Spleen (tissue), 11 donors: ENCODE data around the gene LCOR. TPM values are rescaled to one million over a fixed set of nuclear protein-coding genes. Genes with fewer than 3 reads are reported as not detected.

Source experiments
- DNase-seq: peaks from one replicate; pipeline ENCODE4 v3.0.0-alpha.2; 2020
- H3K27ac ChIP-seq, 8 donors: fragments of 200-600 bp; sonication (generic) in 7 of 8; 1 replicate in 4 of 8; 2 replicates in 4 of 8; pipeline versions ENCODE4 v1.5.0 to v1.8.0; 2016 to 2021; ENCODE audit warnings: inconsistent platforms in 4 of 8, mild to moderate bottlenecking in 4 of 8, moderate library complexity in 1 of 8
- H3K27me3 ChIP-seq, 7 donors: fragments of 200-600 bp; sonication (generic) in 6 of 7; replicated peaks in 1 of 7; 1 replicate in 4 of 7; 2 replicates in 3 of 7; pipeline versions ENCODE4 v1.5.0 to v1.8.0; 2016 to 2021; ENCODE audit warnings: inconsistent platforms in 3 of 7, mild to moderate bottlenecking in 1 of 7
- H3K36me3 ChIP-seq, 6 donors: fragments of 200-600 bp; sonication (generic) in 5 of 6; 1 replicate in 4 of 6; 2 replicates in 2 of 6; pipeline versions ENCODE4 v1.5.0 to v1.8.0; 2016 to 2021; ENCODE audit warnings: inconsistent platforms in 2 of 6
- H3K4me1 ChIP-seq, 6 donors: fragments of 200-600 bp; sonication (generic) in 5 of 6; 1 replicate in 3 of 6; 2 replicates in 3 of 6; pipeline versions ENCODE4 v1.5.0 to v1.8.0; 2016 to 2021; ENCODE audit warnings: inconsistent platforms in 3 of 6
- H3K4me3 ChIP-seq, 8 donors: fragments of 200-600 bp; sonication (generic) in 7 of 8; 1 replicate in 4 of 8; 2 replicates in 4 of 8; pipeline versions ENCODE4 v1.5.0 to v1.8.0; 2016 to 2021; ENCODE audit warnings: inconsistent platforms in 4 of 8, mild to moderate bottlenecking in 4 of 8, moderate library complexity in 2 of 8
- H3K9me3 ChIP-seq, 8 donors: fragments of 200-600 bp; sonication (generic) in 7 of 8; 1 replicate in 4 of 8; 2 replicates in 4 of 8; pipeline versions ENCODE4 v1.5.0 to v1.8.0; 2016 to 2021; ENCODE audit warnings: inconsistent platforms in 4 of 8
- POLR2A ChIP-seq, 3 donors: fragments of 450-650 bp; IDR thresholded peaks; one replicate each; pipeline ENCODE4 v1.5.1; 2017; ENCODE audit warnings: antibody characterized with exemption in 3 of 3, mild to moderate bottlenecking in 1 of 3
- POLR2AphosphoS5 ChIP-seq, 3 donors: sonication (generic); formaldehyde crosslinking; IDR thresholded peaks; one replicate each; pipeline ENCODE4 v1.5.1; 2017; ENCODE audit warnings: antibody characterized with exemption in 3 of 3
- WGBS, 5 donors: extraction: QIAGEN DNeasy Blood & Tissue Kit in 3 of 5; methylation state at CpG; one replicate each; pipeline versions ENCODE4 v1.1.5 to v1.1.7; 2013 to 2018; 5-methylcytosine and 5-hydroxymethylcytosine counted together
- intact Hi-C: fragments of 100-400 bp; cut with DNase I; formaldehyde crosslinking; loops from one replicate; pipeline ENCODE4 v1.15.0; 2023; ENCODE audit warnings: low total_unique reads
- polyA plus RNA-seq, 3 donors: library from polyadenylated mRNA; stranded (reverse); fragments of 200-250 nt; gene quantifications; one replicate each; pipeline ENCODE4 v1.2.1, GENCODE V29; 2013
- total RNA-seq, 7 donors: library from RNA; depleted of rRNA in 3 of 7; stranded (reverse); fragments of >200 nt in 3 of 7; fragmentation: NEBNext Ultra II Directional in 4 of 7; extraction: Animal tissue kit (Norgen Biotek cat#: 25700) in 4 of 7; gene quantifications; one replicate each; pipeline versions ENCODE4 v1.1.0 to v1.2.1, GENCODE V29; 2016 to 2021
- TF ChIP-seq, protein P1 (sequence below), 11 experiments: fragments of 200-600 bp in 7 of 11; fragments of 450-650 bp in 4 of 11; sonication (generic) in 4 of 11; IDR thresholded peaks in 8 of 11; conservative IDR thresholded peaks in 3 of 11; 1 replicate in 7 of 11; 2 replicates in 4 of 11; pipeline versions ENCODE4 v1.4.0 to v1.8.0; 2016 to 2021; ENCODE audit warnings: antibody characterized with exemption in 11 of 11, inconsistent platforms in 4 of 11, mild to moderate bottlenecking in 1 of 11
- donor health status: healthy with polysubstance abuse.
- donor health status: DM: no; HTN: no; CAD: no; lungs with moderate emphysema.
- donor health status: DM: no; HTN: no; CAD: no.
- donor health status: Bipolar disorder and iron deficiency.
- donor health status: healthy.
- donor health status: DM: no; HTN: no; CAD: no.
- donor health status: DM: yes; HTN: yes; CAD: no.

Gene LCOR
- total and polyA plus RNA-seq, 10 donors: 2.2 to 105 (median 47.0) TPM

DNA sequence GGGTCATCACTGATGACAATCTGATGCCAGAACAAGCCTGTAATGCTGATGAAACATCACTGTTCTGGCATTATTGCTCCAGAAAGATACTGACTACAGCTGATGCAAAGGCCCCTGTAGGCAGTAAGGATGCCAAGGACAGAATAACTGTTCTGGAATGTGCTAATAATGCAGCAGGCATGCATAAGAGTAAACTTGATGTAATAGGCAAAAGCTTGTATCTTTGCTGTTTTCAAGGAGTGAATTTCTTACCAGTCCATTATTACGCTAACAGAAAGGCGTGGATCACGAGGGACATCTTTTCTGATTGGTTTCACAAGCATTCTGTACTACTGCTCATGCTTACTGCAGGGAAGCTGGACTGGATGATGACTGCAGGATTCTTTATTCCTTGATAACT is 18.7 kb downstream of the LCOR start:
- Histone ChIP-seq H3K4me3 (no peak overlapping the region), H3K27me3 (no peaks in the 10 kb centered on the region), H3K9me3 (no peaks in the 10 kb centered on the region), H3K4me1 (peaks cover 0 to 83% (median 26%) of the 10 kb centered on the region in 6 donors), H3K36me3 (peaks cover 0 to 40% (median 0%) of the 10 kb centered on the region in 6 donors), H3K27ac (no peak overlapping the region)
- 89 to 96% (median 91%) methylated on average over 3 of the region's 3 CpGs for WGBS, 5 donors
- intact Hi-C loops: no loop called here
- TF ChIP-seq POLR2AphosphoS5 (IDR thresholded peaks at IDR 0.05): no peak
- TF ChIP-seq, protein P1, sequence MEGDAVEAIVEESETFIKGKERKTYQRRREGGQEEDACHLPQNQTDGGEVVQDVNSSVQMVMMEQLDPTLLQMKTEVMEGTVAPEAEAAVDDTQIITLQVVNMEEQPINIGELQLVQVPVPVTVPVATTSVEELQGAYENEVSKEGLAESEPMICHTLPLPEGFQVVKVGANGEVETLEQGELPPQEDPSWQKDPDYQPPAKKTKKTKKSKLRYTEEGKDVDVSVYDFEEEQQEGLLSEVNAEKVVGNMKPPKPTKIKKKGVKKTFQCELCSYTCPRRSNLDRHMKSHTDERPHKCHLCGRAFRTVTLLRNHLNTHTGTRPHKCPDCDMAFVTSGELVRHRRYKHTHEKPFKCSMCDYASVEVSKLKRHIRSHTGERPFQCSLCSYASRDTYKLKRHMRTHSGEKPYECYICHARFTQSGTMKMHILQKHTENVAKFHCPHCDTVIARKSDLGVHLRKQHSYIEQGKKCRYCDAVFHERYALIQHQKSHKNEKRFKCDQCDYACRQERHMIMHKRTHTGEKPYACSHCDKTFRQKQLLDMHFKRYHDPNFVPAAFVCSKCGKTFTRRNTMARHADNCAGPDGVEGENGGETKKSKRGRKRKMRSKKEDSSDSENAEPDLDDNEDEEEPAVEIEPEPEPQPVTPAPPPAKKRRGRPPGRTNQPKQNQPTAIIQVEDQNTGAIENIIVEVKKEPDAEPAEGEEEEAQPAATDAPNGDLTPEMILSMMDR (IDR thresholded peaks at IDR 0.05 in 8 of 11, conservative IDR thresholded peaks at IDR 0.05 in 3 of 11): no peak
- TF ChIP-seq POLR2A (IDR thresholded peaks at IDR 0.05): no peak
- DNase-seq: no peak

DNA sequence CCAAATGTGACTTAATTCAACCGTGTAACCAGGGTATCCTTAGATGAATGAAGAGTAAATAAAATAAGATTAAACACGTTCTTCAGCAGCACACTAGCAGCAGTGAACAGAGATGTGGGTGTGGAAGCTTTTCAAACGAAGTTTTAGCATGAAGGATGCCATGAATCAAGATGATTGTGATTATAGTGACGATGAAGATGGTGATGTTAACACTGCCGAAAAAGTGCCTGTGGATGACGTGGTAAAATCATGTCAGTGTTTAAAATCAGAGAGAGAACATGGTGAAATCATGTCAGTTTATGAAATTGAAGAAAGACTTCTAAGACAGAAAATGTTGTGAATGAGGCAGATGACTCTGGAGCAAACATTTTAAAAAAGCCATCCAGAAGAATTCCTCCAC is 19.2 kb downstream of the LCOR start:
- Histone ChIP-seq H3K4me1 (peaks cover 1 to 83% (median 26%) of the 10 kb centered on the region in 6 donors), H3K4me3 (no peak overlapping the region), H3K36me3 (peaks cover 0 to 40% (median 0%) of the 10 kb centered on the region in 6 donors), H3K9me3 (no peaks in the 10 kb centered on the region), H3K27me3 (no peaks in the 10 kb centered on the region), H3K27ac (no peak overlapping the region)
- intact Hi-C loops: no loop called here
- WGBS, 5 donors: 74 to 84% (median 81%) methylated on average over 6 of the region's 6 CpGs
- DNase-seq: no peak
- TF ChIP-seq POLR2AphosphoS5 (IDR thresholded peaks at IDR 0.05): no peak
- TF ChIP-seq, protein P1 (IDR thresholded peaks at IDR 0.05 in 8 of 11, conservative IDR thresholded peaks at IDR 0.05 in 3 of 11): no peak
- TF ChIP-seq POLR2A (IDR thresholded peaks at IDR 0.05): no peak

DNA sequence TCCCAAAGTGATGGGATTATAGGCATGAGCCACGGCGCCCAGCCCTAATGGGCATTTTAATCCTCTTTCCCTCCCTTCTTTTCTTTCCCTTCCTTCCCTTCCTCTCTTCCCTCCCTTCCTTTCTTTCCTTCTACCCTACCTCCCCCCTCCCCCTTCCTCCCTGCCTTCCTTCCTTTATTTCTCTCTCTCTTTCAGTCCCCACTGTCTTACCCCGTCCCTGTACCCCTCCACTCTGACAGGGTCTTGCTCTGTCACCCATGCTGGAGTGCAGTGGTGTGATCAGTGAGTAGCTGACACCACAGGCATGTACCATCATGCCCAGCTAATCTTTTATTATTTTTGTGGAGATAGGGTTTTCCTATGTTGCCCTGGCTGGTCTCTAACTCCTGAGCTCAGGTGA is 24.2 kb downstream of the LCOR start:
- Histone ChIP-seq H3K27me3 (no peaks in the 10 kb centered on the region), H3K4me1 (peaks cover 7 to 87% (median 43%) of the 10 kb centered on the region in 6 donors), H3K27ac (no peak overlapping the region), H3K4me3 (no peak overlapping the region), H3K36me3 (peaks cover 0 to 53% (median 6%) of the 10 kb centered on the region in 6 donors), H3K9me3 (no peaks in the 10 kb centered on the region)
- TF ChIP-seq, protein P1 (IDR thresholded peaks at IDR 0.05 in 8 of 11, conservative IDR thresholded peaks at IDR 0.05 in 3 of 11): no peak
- TF ChIP-seq POLR2A (IDR thresholded peaks at IDR 0.05) (no peak), POLR2AphosphoS5 (IDR thresholded peaks at IDR 0.05) (no peak)
- 73 to 85% (median 76%) methylated on average over 3 of the region's 3 CpGs for WGBS, 5 donors
- no peak for DNase-seq
- intact Hi-C loops: no loop called here

DNA sequence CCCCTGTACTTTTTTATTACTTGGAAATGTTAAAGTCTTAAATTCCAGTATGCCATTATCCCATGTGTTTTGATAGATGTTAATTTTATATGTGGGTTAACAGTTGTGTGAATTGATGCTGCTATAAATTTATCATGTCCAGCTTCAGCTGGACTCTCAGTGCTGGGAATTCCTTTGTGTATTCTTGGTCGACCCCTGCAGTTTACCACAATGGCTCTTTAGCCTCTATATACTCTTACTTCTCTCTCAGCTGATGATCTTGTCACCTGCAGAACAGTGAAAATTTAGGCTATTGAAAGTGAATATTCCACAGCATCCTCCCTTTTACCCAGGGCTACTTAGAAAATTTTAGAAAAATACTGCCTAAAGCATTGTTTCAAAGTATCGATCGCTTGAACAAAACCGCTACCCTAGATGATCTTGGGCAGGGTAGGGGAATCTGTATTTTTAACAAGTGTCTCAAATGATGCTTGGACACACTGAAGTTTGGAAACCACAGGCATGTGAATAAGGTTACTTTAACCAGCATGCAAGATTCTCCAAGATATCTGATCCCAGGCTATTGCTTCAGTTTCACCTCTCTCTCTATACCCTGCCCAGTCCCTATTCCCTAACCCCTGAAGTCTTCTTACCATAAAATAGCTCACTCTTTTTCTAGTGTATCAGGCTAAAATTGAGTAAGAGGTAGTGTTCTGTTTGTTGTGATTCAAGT is 25.4 kb downstream of the LCOR start:
- Histone ChIP-seq H3K9me3 (no peaks in the 10 kb centered on the region), H3K27ac (no peak overlapping the region), H3K4me1 (peaks cover 7 to 90% (median 45%) of the 10 kb centered on the region in 6 donors), H3K36me3 (peaks cover 0 to 56% (median 6%) of the 10 kb centered on the region in 6 donors), H3K27me3 (no peaks in the 10 kb centered on the region), H3K4me3 (no peak overlapping the region)
- WGBS, 5 donors: 94 to 99% (median 95%) methylated on average over 4 of the region's 4 CpGs
- intact Hi-C loops: no loop called here
- no peak for DNase-seq
- TF ChIP-seq POLR2AphosphoS5 (IDR thresholded peaks at IDR 0.05) (no peak), POLR2A (IDR thresholded peaks at IDR 0.05) (no peak)
